Measurements from ENCODE around the gene COPS3. TPM values are rescaled to one million over a fixed set of nuclear protein-coding genes. Genes with fewer than 3 reads are reported as not detected.

The COPS3 gene
- total and polyA plus RNA-seq, 9 of the 15 experiments (the other 6 are each of a cell fraction or from before 2014, with no cell fraction given): 92.4 to 295 (median 167) TPM

GRCh38 chr17:17227608-17228520 lies 53.2 kb downstream of the COPS3 start:
- Histone ChIP-seq H2AFZ (ENCODE audit: low read depth, low read length) (no peak overlapping the region), H4K20me1 (replicated peaks; ENCODE audit: control insufficient read depth, insufficient read depth, low read length) (no peaks in the 10 kb centered on the region), H3K27ac (ENCODE audit: extremely low read depth, low read depth, low read length) (no peak overlapping the region), H3K4me3 (no peak overlapping the region), H3K9ac (ENCODE audit: insufficient read depth in 1 of 2, low read depth in 2 of 2, low read length in 2 of 2) (no peak overlapping the region), H3K9me1 (ENCODE audit: control insufficient read depth, insufficient read depth, low read length) (no peaks in the 10 kb centered on the region), H3K36me3 (ENCODE audit: control insufficient read depth, insufficient read depth, low read length) (peaks cover 89% of the 10 kb centered on the region), H3K4me1 (replicated peaks in 1 of 2; ENCODE audit: control insufficient read depth in 2 of 2, insufficient read depth in 2 of 2, low read length in 2 of 2) (peaks cover 0 to 5% of the 10 kb centered on the region in 2 experiments; a peak in 1 of 5 replicates), H3K79me2 (ENCODE audit: control insufficient read depth, insufficient read depth, low read length) (peaks cover 3% of the 10 kb centered on the region; the same call in 2 of the 3 replicates), H3K27me3 (ENCODE audit: control insufficient read depth in 2 of 2, insufficient read depth in 2 of 2, low read length in 2 of 2) (no peaks in the 10 kb centered on the region), H3K9me3 (replicated peaks; ENCODE audit: control insufficient read depth, insufficient read depth, low read depth, low read length) (no peaks in the 10 kb centered on the region), H3K4me2 (ENCODE audit: insufficient read depth, low read length) (no peak overlapping the region)
- intact Hi-C loops (cut with micrococcal nuclease): no loop called here
- BruUV-seq (replicated peaks): no TSS peak
- 94% methylated on average over 24 of the region's 25 CpGs for WGBS (ENCODE audit: insufficient coverage, low coverage, missing lambda C conversion rate)
- FAIRE-seq (no peak), ATAC-seq (no peak), DNase-seq (ENCODE audit: extremely low read depth in 1 of 4, low spot score in 3 of 4) (peak in 1 of 4 experiments; percentile 29)
- 0 out of 2 replicates have a peak, but pooled peaks have one; percentile 11 for TF ChIP-seq POLR2G (IDR thresholded peaks at IDR 0.05; ENCODE audit: low read depth, low read length)
- no peak for TF ChIP-seq ZNF282 (CRISPR knock-in tag; IDR thresholded peaks at IDR 0.05)
- no peak for TF ChIP-seq GABPB2 (CRISPR knock-in tag; conservative IDR thresholded peaks at IDR 0.05)
- POLR2A ChIA-PET: no interaction called here
- CTCF ChIA-PET (ENCODE audit: low intra/inter-chr PET ratio): no interaction called here
- in situ Hi-C loops (cut with MboI): no loop called here

All from K562 (cell line).